HG02763 (cell line): ENCODE results near the gene NSRP1.
"Not testable (repeated sequence)": the region's sequence is repeated elsewhere in the genome, so short reads cannot be mapped to it uniquely, and the experiment has no call there.

Source experiments
- ATAC-seq: cut with Tn5 transposase; IDR thresholded peaks from one replicate; pipeline ENCODE4 v1.9.1; 2021; ENCODE audit warnings: mild to moderate bottlenecking, moderate library complexity; ENCODE audit not compliant: unreplicated experiment

NSRP1 gene

GRCh38 chr17:30174556-30174955 lies 57.9 kb downstream of the NSRP1 start:
- no peak for ATAC-seq

- ATAC-seq = no peak
Observed at GRCh38 chr17:30176855-30177254, 60.2 kb downstream of the NSRP1 start.

DNA sequence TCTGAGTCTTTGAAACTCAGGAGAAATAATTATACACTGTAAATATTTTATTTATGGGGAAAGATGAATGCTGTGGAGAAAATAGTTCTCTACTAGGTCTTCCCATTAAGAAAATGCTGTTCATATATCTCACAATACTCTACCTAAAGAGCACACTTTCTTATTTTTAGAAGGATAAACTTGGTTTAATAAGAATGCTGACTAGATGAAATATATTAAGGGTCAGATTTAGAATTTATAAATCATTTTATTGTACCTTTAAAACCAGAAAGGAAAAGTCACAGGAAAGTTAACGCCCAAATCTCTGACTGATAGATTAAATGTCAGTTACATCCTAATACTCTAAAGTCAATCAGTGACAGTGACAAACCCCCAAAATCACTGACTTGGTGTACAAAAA lies 70.1 kb downstream of the NSRP1 start:
- ATAC-seq = no peak

- no peak for ATAC-seq
Observed at GRCh38 chr17:30187573-30187972, 71.0 kb downstream of the NSRP1 start.

- ATAC-seq = no peak
Observed at GRCh38 chr17:30188211-30188939, 71.8 kb downstream of the NSRP1 start.

GRCh38 chr17:30191072-30191471 lies 74.5 kb downstream of the NSRP1 start:
- no peak for ATAC-seq

GRCh38 chr17:30196504-30196903 lies 79.9 kb downstream of the NSRP1 start:
- ATAC-seq = no peak

- ATAC-seq = no peak
Observed at GRCh38 chr17:30197416-30197815, 80.8 kb downstream of the NSRP1 start.

GRCh38 chr17:30199600-30199999 lies 83.0 kb downstream of the NSRP1 start:
- ATAC-seq = no peak

DNA sequence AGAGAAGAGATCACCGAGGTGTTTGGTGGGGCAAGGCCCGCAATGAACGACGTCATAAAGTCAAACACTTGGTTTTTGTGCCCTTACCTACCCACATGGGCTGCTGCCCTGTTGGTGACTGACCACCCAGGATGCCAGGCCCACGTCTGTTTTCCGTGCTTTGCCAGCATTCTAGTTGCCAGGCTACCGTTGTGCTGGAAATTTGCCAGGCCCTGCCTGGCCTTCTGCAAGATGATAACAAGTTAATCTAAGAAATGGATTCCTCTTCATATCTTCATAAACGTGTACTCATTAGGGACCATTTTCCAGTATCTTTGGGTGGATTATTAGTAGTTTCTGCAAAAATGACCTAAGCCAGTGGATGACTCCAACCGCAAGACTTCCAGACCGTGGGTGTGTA lies 83.5 kb downstream of the NSRP1 start:
- no peak for ATAC-seq

DNA sequence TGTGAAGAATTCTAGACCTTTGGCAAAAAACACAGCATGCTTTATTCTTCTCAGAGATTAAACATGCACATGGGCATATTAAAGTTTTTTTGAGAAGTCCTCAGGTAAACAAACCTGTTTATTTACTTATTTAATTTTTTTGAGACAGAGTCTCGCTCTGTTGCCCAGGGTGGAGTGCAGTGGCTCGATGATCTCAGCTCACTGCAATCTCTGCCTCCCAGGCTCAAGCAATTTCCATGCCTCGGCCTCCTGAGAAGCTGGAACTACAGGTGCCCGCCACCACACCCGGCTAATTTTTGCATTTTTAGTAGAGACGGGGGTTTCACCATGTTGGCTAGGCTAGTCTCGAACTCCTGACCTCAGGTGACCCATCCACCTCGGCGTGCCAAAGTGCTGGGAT lies 84.0 kb downstream of the NSRP1 start:
- not testable (repeated sequence) for ATAC-seq

DNA sequence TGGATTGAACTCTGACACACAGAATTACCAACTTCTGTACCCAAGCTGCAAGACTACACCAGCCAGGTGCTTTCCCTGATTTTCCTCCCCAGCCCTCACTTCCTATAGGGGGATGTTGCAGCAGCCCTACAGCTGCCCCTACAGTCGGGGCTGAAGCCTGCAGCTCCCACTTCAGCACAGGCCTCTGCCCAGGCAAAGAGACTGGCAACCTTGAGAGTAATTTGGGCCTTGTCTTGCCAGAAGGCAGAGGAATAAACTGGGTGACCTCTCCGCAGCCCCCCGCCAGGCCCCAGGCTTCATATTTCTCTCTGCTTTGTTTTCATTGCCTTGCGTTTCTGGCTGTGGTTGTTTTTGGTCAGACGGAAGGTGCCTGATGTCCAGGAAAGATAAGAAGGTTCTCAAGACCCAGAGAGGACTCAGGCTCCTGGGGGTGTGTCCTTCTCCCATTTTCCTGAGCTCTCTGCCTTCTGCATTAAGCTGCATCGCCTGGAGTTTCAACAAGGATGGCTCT lies 86.9 kb downstream of the NSRP1 start:
- no peak for ATAC-seq

DNA sequence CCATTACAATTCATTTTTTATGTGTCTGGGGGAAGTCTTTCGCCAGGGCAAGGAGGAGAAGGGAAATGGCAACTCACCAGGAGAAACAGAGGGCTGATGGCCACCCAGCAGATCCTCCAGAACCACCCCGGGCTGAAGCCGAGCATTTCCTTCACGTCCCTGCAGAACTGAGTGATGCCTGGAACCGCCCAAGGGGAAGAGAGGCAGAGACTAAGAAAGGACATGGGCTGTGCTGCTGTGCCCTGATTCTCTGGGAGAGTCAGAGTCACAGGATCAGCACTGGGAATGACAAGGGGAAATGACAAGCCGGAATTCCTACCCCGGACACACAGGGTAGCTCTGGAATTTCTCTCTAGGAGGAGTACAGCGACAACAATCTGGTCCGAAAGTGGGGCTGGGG lies 91.0 kb downstream of the NSRP1 start:
- no peak for ATAC-seq

- ATAC-seq = no peak
Observed at GRCh38 chr17:30208214-30208613, 91.6 kb downstream of the NSRP1 start.

DNA sequence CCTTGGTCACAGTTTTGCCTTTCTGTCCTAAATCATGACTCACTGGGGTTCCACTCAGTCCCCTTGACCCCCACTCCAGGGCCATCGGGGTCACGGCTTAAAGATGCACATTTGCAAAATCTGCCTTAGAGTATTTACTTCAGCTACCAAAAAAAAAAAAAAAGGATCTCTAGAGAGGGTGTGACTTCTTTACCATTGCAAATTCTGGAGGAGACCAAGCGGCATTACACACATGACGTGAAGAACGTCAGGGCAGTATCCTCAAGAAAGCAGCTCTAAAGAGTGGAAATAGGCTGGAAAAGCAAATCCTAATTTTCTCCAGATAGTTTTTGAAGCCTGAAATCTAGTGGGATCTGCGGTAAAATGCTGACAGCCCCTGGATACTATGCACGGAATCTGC lies 93.3 kb downstream of the NSRP1 start:
- no peak for ATAC-seq

- ATAC-seq = no peak
Observed at GRCh38 chr17:30210366-30210765, 93.8 kb downstream of the NSRP1 start.

DNA sequence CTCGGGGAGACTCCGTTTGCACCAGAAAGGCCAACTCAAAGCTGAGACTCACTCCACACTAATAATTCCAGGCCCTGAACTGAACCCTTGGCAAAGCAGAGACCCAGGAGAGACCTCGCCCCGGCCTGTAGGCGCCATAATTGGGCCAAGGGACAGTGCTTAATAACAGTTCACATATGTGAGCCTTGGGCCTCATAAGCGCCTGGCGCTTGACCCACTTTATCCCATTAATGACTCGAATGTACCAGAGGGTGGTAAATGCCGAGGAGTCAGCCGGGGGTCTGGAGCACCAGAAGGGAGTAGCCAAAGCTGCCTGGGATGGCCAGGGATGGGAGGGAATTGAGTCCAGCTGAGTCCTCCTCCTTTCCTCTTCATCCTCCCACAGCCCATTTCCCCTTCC lies 94.3 kb downstream of the NSRP1 start:
- ATAC-seq = no peak

GRCh38 chr17:30211371-30211770 lies 94.8 kb downstream of the NSRP1 start:
- no peak for ATAC-seq

- peak; percentile 65 for ATAC-seq
Observed at GRCh38 chr17:30212750-30213149, 96.1 kb downstream of the NSRP1 start.

GRCh38 chr17:30217054-30217453 lies 100.4 kb downstream of the NSRP1 start:
- no peak for ATAC-seq

GRCh38 chr17:30217746-30218245 lies 101.2 kb downstream of the NSRP1 start:
- ATAC-seq = no peak

DNA sequence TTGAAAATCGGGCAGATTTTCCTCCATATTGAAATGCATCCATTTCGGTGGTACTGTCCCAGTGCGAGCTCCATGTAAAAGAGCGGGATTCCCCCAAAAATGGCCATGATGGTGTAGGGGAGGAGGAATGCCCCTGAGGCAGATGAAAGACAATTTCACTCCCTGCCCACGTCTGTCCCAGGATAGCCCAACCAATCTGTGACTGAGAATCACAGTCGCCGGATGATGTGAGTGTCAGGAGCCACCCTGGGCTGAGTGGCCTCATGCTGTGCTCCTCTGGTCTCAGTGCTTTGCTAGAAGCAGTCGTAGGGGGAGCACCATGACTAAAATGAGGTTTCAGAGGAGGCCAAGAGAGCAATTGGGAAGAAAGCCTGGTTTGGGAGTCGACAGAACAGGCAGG lies 102.2 kb downstream of the NSRP1 start:
- ATAC-seq = no peak

GRCh38 chr17:30219315-30219714 lies 102.7 kb downstream of the NSRP1 start:
- no peak for ATAC-seq
